ENCODE data around the gene CXCR5. TPM values are rescaled to one million over a fixed set of nuclear protein-coding genes. Genes with fewer than 3 reads are reported as not detected.

The CXCR5 gene
- total RNA-seq, 1 donor, result not detected

GRCh38 chr11:118876286-118876685, 7.4 kb upstream of the CXCR5 start:
- no peak for DNase-seq (ENCODE audit: low read depth)
- no peak overlapping the region for H3K4me3 ChIP-seq (ENCODE audit: low read depth, low read length)
- no peak for TF ChIP-seq CTCF (IDR thresholded peaks at IDR 0.05; ENCODE audit: insufficient read depth, low read length)

GRCh38 chr11:118877487-118878162, 6.1 kb upstream of the CXCR5 start:
- TF ChIP-seq CTCF (IDR thresholded peaks at IDR 0.05; ENCODE audit: insufficient read depth, low read length), result no peak
- no peak overlapping the region for H3K4me3 ChIP-seq (ENCODE audit: low read depth, low read length)
- no peak for DNase-seq (ENCODE audit: low read depth)

- no peak for TF ChIP-seq CTCF (IDR thresholded peaks at IDR 0.05; ENCODE audit: insufficient read depth, low read length)
- no peak for DNase-seq (ENCODE audit: low read depth)
- H3K4me3 ChIP-seq (ENCODE audit: low read depth, low read length), result no peak overlapping the region
Measured at GRCh38 chr11:118878163-118878563, 5.5 kb upstream of the CXCR5 start.

- DNase-seq (ENCODE audit: low read depth), result no peak
- no peak overlapping the region for H3K4me3 ChIP-seq (ENCODE audit: low read depth, low read length)
- TF ChIP-seq CTCF (IDR thresholded peaks at IDR 0.05; ENCODE audit: insufficient read depth, low read length), result no peak
Measured at GRCh38 chr11:118881228-118881627, 2.5 kb upstream of the CXCR5 start.

- no peak overlapping the region for H3K4me3 ChIP-seq (ENCODE audit: low read depth, low read length)
- DNase-seq (ENCODE audit: low read depth), result no peak
- no peak for TF ChIP-seq CTCF (IDR thresholded peaks at IDR 0.05; ENCODE audit: insufficient read depth, low read length)
Measured at GRCh38 chr11:118882491-118882890, 1.2 kb upstream of the CXCR5 start.

GRCh38 chr11:118883004-118883367, 706 bp upstream of the CXCR5 start:
- DNase-seq (ENCODE audit: low read depth), result no peak
- no peak for TF ChIP-seq CTCF (IDR thresholded peaks at IDR 0.05; ENCODE audit: insufficient read depth, low read length)

GRCh38 chr11:118884875-118885274, 1.2 kb downstream of the CXCR5 start:
- H3K4me3 ChIP-seq (ENCODE audit: low read depth, low read length), result no peak overlapping the region
- TF ChIP-seq CTCF (IDR thresholded peaks at IDR 0.05; ENCODE audit: insufficient read depth, low read length), result no peak
- DNase-seq (ENCODE audit: low read depth), result no peak

More at GRCh38 chr11:118883004-118883367, 706 bp upstream of the CXCR5 start:
- H3K4me3 ChIP-seq (ENCODE audit: low read depth, low read length), result no peak overlapping the region
